CD4-positive, alpha-beta T cell treated with Interleukin-12 subunit alpha and Interleukin-12 subunit beta, for 1 hour (primary cell): ENCODE results near the gene CPED1.
"Not testable (repeated sequence)": the region's sequence is repeated elsewhere in the genome, so short reads cannot be mapped to it uniquely, and the experiment has no call there.

ENCODE experiments used
- DNase-seq: peaks from one replicate; pipeline ENCODE4 v3.0.0-alpha.2; 2020

The CPED1 gene

DNA sequence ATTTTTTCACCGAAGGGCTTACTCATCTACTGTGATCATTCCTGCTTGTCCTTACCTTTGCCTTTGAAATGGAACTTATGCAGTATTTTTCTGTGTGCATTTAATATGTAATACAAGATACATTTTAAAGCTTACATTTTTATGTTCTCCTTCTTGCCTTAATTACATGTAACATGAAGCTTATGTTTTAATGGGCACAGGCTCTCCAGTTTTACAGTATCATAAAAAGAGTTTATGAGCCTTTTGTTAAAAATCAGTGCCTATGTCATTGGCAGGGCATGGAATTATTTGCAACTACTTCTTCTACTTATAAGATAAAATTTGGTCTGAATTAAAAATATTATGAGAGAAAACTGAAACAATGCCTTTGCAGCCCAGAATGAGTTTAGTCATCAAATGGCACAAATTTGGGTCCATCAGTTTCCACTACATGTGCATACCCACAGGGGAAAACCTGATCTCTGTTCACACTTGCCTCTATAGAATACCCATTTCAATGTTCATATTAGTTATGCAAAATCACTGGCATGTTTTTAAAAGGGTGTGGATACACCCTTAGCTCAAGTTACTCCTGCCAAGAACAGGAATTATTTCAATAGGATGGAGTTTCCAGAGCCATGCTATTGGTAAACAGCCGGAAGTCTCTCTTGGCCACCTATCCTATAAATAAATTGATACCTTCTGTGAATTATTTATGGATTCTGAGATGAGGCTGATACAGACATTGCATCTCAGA, 312.3 kb downstream of the CPED1 start:
- no peak for DNase-seq

DNA sequence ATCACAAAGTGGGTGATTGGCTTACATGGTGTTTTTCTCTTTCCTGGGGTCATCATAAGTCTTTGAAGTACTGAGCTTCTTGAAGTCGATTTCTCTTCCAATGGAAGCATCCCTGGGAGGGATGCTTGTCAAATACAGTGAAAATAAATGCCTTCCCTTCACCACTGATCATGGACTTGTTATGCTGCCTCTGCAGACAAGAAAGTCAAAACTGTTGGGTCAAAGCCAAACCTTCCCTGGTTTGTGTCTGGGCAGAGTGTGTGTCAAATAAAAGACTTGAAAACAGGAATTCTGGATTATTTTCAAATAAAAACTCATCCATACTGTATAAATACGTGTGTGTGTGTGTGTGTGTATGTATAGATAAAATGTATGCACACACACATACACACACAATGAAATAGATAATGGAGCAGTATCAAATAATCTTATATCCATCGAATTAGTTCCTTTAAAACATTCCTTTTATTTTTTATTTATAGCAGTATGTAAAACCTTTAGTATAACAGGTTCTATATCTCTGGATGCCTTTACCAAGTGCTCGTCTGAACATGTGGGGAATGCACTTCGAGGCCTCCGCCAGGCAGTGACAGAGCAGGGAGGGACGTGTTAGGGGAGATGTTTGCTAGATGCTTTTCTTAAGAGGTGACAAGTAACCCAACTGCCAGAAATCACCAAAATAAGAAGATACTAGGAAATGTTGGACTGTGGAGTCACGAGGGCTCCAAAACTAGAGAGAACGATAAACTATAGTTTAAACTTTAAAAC, 313.1 kb downstream of the CPED1 start:
- DNase-seq, result no peak

DNA sequence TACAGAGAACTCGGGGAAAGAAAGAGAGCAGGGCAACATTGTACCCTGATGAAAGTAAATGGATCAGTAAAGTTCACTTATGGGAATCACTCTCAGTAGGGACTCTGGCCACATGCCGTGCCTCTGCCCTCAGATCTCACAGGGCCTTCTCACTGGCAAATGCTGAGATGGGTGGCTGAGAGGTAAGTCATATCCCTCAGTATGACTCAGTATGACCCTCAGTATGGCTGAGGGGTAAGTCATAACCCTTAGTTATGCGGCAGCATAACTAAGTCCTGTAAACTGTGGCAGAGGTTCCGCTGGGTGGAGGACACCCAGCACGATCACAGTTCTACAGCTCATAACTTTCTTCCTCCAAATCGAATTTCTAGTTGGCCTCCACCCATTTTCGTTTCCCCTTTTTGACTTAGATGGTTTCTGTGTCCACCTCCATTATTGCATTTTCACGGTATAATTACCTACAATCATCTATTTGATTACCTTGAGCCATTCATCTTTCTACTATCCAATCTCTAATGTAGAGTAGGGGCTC, 313.8 kb downstream of the CPED1 start:
- DNase-seq, result no peak

DNA sequence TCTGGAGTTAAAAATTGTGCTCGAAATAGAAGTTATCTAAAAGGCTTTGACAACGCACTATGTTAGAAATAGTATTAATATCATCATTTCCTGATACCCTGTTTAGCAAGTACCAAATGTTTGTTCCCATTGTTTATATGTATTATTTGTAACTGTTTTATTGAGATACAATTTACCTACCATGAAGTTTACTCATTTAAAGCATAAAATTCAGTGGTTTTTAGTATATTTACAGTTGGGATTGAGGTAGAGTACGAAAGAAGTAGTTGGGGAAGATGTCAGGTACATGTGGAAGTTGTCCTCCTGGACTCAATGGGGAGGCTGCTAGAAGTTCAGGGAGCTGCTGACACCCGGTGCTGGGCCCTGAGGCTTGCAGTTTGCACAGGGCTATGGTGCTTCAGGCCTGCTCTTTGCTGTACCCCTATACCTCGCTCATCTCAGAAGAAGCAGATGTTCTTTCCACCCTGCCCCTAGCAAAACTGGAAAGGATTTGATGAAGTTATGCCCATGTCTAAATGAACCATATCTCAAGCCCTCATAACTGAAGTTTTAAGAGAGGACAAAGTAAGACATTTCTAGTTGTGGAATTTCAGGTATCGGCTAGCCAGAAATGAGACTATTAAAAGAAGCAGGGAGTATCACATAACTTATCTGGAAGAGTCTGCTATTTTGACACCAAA, 315.1 kb downstream of the CPED1 start:
- DNase-seq, result no peak

DNA sequence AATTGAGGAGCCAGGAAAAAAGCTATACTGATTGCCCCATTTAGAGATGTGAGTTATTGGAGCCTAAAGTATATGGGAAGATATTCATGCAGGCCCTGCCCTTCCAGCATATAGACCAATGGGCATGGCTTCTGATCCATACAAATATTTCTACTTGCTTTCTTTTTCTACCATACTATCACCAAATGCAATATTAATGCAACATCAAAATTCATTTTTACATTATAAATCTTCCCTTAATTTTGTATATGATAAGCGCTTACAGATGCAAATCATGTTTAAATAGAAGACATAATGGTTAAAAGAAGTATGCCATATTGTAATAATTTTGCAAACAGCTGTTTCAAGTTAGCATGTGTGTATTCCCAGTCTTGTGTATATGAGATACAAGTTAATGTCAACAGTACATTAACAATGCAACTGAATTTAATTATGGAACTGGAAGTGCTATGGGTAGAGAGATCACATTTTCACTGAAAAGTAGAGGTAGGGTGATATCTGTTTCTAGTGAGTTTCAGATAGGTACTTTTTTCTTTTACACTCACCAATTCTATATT, 315.7 kb downstream of the CPED1 start:
- DNase-seq, result no peak

DNA sequence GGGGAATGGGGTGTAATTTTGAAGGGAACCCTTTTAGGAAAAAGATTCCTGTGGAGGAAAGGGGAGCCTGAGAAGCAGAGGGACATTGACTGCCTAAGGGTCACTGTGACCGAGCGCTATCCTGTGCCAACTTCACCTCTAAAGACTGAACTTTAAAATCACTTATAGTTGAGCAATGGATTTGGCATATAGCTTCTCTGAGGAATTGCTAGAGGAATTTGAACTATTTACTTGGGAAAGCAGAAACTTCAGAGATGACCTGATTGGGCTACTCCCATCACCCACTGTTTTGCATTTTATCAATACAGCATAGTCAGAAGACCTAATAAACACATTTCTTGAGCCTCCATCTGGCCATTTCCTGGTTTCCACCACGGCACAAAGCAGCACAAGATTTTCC, 316.6 kb downstream of the CPED1 start:
- no peak for DNase-seq

DNA sequence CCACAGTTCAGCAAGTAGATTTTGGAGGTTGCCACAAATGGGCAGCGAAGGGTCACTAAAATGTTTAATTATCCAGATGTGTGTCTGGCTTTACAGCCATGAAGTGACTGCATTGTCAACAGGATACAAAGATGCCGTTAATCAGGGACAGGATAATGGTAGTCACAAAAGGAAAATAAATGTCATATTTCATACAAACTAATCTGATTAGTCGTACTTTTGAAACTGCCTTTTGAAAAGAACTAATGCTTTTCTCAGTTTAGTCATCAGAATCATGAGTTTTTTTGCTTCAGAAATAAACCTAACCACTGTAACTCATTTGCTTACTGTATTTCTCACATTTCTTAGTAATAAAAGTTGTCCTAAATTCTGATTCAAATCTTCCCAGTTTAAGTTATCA, 318.1 kb downstream of the CPED1 start:
- DNase-seq, result no peak

DNA sequence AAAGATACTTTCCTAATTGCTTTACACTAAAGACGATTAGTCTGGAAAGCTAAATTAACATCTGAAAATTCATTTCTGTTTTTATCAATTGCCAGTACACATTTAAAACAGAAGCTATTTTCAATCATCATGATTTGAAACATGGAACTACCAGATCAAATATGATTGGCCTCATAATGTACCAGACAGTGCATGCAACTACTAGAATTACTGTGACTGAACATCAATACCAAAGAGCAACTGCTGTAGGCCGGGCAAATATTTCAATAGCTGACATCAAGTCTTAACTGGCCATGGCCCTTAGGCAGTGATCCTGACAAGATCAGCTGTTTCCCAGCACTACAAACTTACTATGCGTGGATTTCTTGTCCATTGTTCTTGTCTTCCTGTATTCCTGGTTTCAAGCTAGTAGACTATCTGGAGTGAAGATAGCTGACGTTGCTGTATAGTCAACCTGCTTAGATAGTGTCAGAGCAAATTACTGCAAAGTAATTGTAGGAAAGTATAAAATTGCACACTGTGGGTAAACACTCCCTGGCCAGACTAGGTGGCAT, 318.6 kb downstream of the CPED1 start:
- no peak for DNase-seq

DNA sequence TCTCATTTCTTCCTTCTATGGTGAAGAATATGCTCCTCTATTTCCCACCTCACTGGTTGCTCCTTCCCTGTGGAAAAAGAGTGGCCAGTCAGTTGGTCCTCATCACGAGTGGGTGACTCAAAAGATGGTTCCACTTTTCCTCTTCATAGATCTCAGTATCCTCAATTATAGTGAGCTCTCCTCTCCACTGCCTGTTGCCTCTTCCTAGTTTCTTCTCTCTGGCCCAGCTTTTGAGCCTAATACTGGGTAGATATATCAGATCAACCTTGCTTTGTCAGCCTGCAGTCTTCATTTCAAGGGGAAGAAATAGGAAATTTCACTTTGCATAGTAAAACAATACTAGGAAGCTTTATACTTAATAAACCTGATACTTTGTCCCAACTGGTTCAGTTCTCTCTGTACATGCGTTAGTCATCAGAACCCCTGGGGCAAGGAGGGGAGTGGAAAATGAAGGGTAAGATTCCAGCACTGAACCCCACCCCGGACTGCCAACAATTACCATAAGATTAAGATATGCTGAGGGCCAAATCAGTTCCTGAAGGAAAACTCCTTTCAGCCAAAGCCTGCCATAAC, 324.8 kb downstream of the CPED1 start:
- DNase-seq, result no peak

DNA sequence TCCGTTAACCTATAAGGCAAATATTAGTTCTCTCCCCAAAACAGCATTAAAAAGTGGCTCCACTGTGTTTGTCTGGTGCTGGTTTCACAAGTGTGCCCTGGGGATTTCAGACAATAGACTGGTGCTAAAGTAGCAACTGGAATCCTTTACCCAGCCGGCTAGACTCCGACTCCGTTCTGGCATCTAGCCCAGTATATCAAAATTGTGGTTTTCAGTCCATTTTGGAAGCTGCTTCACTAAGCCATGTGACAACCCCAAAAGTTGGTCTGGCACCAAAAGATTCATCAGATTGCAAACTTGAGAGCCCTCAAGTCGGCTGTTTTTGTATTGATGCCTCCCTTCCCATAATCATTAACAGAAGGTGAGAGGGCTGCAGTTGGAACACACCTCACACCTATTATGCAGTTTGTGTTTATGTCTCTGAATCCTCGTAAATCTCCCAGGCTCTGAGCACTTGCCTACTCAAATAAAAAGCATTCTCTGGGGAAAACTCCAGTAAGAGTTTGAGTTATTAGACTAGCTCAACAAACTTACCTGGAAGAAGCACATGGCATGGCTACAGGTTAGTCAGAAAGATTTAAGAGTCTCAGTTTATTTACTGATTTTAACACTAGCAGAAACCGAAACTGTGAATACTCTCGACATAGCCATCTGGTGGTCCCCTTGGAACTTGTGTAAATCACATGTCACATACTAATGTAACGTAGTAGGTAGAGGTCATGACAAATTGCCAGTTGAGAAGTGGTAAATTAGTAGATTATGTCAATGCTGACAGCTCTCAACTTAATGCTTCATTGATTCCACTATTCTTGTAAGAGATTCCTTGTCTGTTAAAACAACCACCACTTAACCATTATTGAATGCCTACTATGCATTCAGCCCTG, 325.5 kb downstream of the CPED1 start:
- no peak for DNase-seq

DNA sequence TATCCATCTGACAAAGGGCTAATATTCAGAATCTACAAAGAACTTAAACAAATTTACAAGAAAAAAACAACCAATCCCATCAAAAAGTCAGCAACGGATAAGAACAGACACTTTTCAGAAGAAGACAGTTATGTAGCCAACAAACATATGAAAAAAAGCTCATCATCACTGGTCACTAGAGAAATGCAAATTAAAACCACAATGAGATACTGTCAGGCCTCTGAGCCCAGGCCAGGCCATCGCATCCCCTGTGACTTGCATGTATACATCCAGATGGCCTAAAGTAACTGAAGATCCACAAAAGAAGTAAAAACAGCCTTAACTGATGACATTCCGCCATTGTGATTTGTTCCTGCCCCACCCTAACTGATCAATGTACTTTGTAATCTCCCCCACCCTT, 326.7 kb downstream of the CPED1 start:
- DNase-seq, result not testable (repeated sequence)

DNA sequence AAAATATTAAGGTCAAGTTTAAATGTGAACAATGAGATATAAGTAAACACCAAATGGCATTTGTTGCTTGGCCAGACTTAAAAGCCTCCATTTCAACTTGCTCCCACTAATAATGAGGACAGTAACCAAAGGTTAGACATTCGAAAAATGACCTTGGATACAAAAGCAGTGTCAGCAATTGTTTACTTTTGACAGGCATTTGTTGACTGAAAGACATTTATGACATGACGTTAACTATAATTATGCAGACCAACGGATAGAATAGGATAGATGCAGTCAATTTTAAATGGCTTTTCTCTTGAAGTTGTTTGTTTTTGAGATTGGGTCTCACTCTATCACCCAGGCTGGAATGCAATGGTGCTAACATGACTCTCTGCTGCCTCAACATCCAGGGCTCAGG, 333.9 kb downstream of the CPED1 start:
- DNase-seq, result no peak

DNA sequence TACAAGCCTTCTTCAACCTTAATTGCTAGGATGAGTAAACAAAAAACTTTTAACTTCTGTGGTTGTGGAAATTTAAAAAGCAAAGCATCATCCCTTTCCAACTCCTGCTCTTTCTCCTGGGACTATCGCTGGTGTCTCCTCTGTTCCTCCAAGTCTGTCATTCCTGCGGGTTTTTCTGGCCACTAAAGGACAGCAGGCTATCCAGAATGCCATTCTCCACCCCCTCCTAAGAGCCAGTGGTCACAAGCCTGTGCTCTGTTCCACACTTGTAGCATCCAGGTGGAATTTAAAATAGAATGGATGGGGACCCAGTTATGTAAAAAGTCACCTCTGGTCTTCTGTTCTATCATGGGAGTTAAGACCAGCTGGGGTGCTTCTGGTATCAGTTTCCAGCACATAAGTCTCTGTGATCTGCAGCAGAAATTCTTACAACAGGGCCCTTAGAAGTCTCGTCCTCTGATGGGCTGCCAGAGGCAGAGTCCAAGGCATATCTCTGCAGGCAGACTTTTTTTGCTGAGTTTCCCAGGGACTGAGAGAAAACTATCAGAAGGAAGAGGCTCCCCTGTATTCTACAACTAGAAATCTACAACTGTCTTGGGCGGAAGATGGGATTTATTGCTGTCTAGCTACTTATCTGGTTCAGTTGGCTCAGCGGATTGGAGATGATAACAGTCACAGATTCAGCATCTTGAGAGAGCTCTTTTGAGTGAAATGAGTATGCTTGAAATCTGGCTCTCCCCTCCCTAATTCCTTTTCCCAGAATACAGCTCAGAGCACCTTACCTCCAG, 335.2 kb downstream of the CPED1 start:
- no peak for DNase-seq

DNA sequence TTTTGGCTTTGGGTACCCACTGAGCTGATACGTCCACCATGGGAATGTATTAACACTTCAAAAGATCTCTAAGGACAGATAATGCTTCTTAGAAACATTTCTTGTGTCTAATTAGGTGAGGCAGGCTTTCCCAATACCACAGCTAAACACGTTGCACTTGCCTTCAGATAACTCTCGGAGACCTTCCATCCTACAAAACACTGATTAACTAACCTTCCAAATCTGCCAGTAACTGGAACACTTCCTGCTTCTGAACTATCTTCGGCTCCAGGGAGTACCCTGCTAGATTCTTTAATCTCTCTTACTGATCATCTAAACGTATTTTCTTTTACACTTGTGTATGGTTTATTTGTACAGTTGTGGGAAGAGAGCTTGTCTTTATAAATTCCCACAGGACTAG, 339.2 kb downstream of the CPED1 start:
- DNase-seq, result no peak

DNA sequence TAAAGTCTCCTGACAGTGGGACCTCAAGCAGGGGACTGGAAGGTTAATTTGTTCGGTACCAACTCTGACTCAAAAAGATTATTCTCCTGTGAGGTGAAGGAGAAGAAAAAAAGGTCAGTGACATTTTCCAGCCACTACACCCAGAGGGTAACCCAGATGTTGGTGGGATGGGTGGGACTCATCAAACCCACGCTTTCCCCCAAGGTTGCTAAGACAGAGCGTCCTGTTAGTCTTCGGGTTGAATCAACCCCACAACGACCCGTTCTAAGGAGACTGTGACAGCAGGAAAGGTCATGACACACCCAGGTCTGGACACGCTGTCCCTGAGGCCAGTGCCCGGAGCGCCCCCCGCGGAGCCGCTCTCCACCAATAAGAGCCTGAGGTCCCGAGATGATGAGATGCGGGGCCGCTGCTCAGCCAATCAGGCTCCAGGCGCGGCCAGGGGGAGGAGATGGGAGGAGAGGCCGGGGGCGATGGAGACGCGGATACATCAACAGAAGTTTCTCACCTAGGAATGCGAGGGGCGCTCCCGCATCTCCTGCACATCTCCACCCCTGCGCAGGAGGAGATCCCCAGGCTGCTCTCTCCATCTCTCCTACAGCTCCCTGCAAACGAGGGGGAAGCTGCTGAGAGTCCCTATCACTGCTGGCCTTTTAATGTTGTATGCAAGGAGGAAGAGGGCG, 340.1 kb downstream of the CPED1 start, which contains the start of gene WNT16:
Gene WNT16 (plus strand): TSS at position 493 of the 683 bp plus-strand sequence. CDS start 293 bp downstream, outside the sequence.
- no peak for DNase-seq

DNA sequence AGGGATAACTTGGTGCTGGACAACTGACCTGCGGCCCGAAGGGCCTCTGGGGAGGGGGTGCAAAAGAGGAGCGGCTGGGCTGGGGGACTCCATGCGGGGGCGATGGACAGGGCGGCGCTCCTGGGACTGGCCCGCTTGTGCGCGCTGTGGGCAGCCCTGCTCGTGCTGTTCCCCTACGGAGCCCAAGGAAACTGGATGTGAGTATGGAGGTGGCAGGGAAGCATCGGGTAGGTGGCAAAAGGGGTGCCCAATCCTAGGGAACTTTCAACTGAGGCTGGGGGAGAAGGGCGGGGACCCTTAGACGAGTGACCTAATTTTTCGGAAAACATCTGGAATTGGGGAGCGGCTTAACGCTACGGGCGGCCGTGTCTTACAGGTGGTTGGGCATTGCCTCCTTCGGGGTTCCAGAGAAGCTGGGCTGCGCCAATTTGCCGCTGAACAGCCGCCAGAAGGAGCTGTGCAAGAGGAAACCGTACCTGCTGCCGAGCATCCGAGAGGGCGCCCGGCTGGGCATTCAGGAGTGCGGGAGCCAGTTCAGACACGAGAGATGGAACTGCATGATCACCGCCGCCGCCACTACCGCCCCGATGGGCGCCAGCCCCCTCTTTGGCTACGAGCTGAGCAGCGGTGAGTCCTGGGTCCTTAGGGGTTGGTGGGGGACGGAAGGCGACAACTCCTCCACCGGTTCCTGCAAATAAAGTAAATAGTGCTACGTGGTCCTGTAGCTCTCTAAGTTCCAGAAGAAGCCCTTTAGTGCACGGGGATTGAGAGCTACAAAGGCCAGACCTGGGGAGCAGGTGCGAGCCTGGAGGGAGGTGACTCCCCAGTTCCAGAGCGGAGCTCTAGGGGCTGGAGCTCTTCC, 340.9 kb downstream of the CPED1 start:
- no peak for DNase-seq

DNA sequence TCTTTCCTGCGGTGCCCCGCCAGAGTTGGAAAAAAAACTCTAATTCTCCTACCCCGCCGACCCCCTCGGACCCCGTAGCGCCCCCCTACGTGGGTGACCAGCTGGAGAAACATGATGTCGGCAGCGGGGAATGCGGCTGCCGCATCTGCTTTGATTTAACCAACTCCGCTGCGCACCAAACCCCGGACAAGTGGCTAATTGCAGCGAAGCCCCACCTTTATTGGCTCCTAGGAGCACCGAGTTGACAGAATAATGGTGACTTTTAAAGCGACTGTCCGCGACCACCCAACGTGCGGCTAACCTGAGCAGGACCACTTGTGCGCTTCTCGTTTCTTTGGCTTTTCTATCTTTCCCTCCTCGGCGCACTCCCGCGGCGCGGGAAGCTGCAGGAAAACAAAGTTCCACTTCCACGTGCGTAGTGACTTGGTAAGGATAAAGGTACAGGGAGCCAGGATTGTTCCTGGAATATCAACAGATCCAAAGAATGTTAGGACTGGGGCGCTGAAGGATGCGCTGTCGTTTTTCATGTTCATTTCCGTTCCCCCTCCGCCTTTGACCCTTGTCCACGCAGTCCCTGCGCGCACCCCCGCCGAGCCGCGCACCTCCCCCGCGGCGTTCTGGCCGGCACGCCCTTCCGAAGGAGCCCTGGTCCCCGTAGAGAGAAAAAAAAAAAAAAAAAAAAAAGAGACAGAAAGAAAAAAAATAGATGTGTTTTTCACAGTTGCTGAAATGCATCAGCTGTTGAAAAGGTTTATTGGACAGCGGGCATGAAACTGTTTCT, 341.7 kb downstream of the CPED1 start:
- DNase-seq, result no peak

DNA sequence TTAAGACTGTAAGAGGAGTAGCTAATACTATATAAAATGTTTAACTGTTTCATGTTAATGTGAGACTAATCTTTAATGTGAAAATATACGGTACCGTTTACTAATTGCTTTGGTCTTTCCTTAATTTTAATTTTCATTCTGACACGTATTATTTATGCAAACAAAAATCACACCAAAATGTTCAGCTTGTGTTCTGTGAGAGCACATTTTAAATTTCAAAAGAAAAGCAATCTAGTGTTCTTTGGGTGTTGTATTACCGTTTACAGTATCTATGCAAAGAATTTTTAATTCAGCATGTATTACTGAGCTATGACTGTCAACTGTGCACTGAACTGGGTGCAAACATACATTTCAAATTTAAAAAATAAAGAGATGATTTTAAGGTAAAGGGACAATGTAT, 342.5 kb downstream of the CPED1 start:
- no peak for DNase-seq
